HEK293T (cell line): ENCODE measurements around the gene ZNF350.

Experiments used
- BHLHE40 ChIP-seq: fragments of 450-650 bp; IDR thresholded peaks from 2 replicates; pipeline ENCODE4 v1.6.1; 2016; ENCODE audit warnings: mild to moderate bottlenecking, moderate library complexity, borderline replicate concordance
- CTBP1 ChIP-seq: fragments of 450-650 bp; IDR thresholded peaks from 2 replicates; pipeline ENCODE4 v1.6.1; 2016; ENCODE audit warnings: borderline replicate concordance
- FOXA1 ChIP-seq: fragments of 450-650 bp; IDR thresholded peaks from 2 replicates; pipeline ENCODE4 v1.6.1; 2016; ENCODE audit warnings: mild to moderate bottlenecking
- FOXK2 ChIP-seq: fragments of 450-650 bp; IDR thresholded peaks from 2 replicates; pipeline ENCODE4 v1.6.1; 2016; ENCODE audit warnings: mild to moderate bottlenecking
- HDGF ChIP-seq: fragments of 450-650 bp; IDR thresholded peaks from 2 replicates; pipeline ENCODE4 v1.6.1; 2017; ENCODE audit warnings: antibody characterized with exemption, borderline replicate concordance
- L3MBTL2 ChIP-seq: fragments of 450-650 bp; conservative IDR thresholded peaks from 2 replicates; pipeline ENCODE4 v1.6.1; 2016; ENCODE audit warnings: mild to moderate bottlenecking
- LEF1 ChIP-seq: fragments of 450-650 bp; IDR thresholded peaks from 2 replicates; pipeline ENCODE4 v1.6.1; 2017; ENCODE audit warnings: mild to moderate bottlenecking, borderline replicate concordance
- NFRKB ChIP-seq: fragments of 450-650 bp; IDR thresholded peaks from 2 replicates; pipeline ENCODE4 v1.6.1; 2016; ENCODE audit warnings: mild to moderate bottlenecking, moderate library complexity
- SP1 ChIP-seq: fragments of 450-650 bp; IDR thresholded peaks from 2 replicates; pipeline ENCODE4 v1.6.1; 2017
- SUZ12 ChIP-seq: fragments of 450-650 bp; IDR thresholded peaks from 2 replicates; pipeline ENCODE4 v1.6.1; 2016; ENCODE audit warnings: mild to moderate bottlenecking
- TARDBP ChIP-seq: fragments of 450-650 bp; IDR thresholded peaks from 2 replicates; pipeline ENCODE4 v1.6.1; 2016

DNA sequence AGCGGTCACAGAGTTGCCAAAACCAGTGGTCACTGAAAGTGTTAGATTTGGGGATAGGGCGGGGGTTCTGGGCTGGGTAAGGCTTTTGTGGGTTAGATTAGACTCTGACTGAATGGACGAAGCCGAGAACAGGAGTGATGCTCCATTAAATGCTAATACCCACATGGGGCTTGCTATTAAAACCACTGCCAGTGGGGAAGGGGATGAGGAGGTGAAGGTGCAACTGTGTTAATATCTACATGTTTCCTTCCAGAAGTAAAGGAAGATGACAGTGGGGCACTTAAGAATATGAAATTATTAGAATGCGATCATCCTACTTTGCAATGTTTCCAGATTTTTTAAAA, 42.1 kb upstream of the ZNF350 start:
- TF ChIP-seq L3MBTL2 (no peak), TARDBP (no peak), CTBP1 (no peak), SP1 (no peak), BHLHE40 (no peak), SUZ12 (no peak), FOXK2 (no peak), LEF1 (no peak), NFRKB (no peak), FOXA1 (no peak), HDGF (no peak)
